ENCODE data around the gene SLC25A23.
"Not testable (repeated sequence)": the region's sequence is repeated elsewhere in the genome, so short reads cannot be mapped to it uniquely, and the experiment has no call there.

Gene SLC25A23

GRCh38 chr19:6459262-6460098 lies at the start of gene SLC25A23:
TSS of gene SLC25A23 (minus strand) at chr19:6459792. CDS start at chr19:6459628, 164 bp downstream.
- DNase-seq (ENCODE audit: low spot score) = peak; percentile 60

- DNase-seq (ENCODE audit: low spot score) = not testable (repeated sequence)
These were observed 48.6 kb upstream of the SLC25A23 start for GRCh38 chr19:6508028-6508771.

GRCh38 chr19:6503407-6504201 lies 44.0 kb upstream of the SLC25A23 start:
- DNase-seq (ENCODE audit: low spot score) = no peak

GRCh38 chr19:6501740-6502648 lies 42.4 kb upstream of the SLC25A23 start, which contains the start of gene TUBB4A:
TSS of gene TUBB4A (minus strand) at chr19:6502309. CDS start at chr19:6502212, 97 bp downstream.
- no peak for DNase-seq (ENCODE audit: low spot score)

- no peak for DNase-seq (ENCODE audit: low spot score)
These were observed 41.5 kb upstream of the SLC25A23 start for GRCh38 chr19:6500837-6501739.

- DNase-seq (ENCODE audit: low spot score) = no peak
These were observed 39.6 kb upstream of the SLC25A23 start for GRCh38 chr19:6499052-6499790.

GRCh38 chr19:6498294-6499036 lies 38.9 kb upstream of the SLC25A23 start:
- DNase-seq (ENCODE audit: low spot score) = no peak

GRCh38 chr19:6495947-6496346 lies 36.4 kb upstream of the SLC25A23 start:
- DNase-seq (ENCODE audit: low spot score) = no peak

- DNase-seq (ENCODE audit: low spot score) = no peak
These were observed 34.9 kb upstream of the SLC25A23 start for GRCh38 chr19:6494438-6495036.

GRCh38 chr19:6491802-6492592 lies 32.4 kb upstream of the SLC25A23 start:
- DNase-seq (ENCODE audit: low spot score) = no peak

GRCh38 chr19:6490134-6490533 lies 30.5 kb upstream of the SLC25A23 start:
- no peak for DNase-seq (ENCODE audit: low spot score)

- peak; percentile 34 for DNase-seq (ENCODE audit: low spot score)
These were observed 29.9 kb upstream of the SLC25A23 start for GRCh38 chr19:6489278-6490061.

- no peak for DNase-seq (ENCODE audit: low spot score)
These were observed 25.2 kb upstream of the SLC25A23 start for GRCh38 chr19:6484831-6485230.

- no peak for DNase-seq (ENCODE audit: low spot score)
These were observed 24.6 kb upstream of the SLC25A23 start for GRCh38 chr19:6484230-6484629.

- no peak for DNase-seq (ENCODE audit: low spot score)
These were observed 23.6 kb upstream of the SLC25A23 start for GRCh38 chr19:6483235-6483634.

GRCh38 chr19:6482343-6482686 lies 22.7 kb upstream of the SLC25A23 start:
- no peak for DNase-seq (ENCODE audit: low spot score)
